Jurkat, Clone E6-1 (cell line): ENCODE measurements around the gene DBNDD2.

Experiments
- DNase-seq: peaks from one replicate; pipeline ENCODE4 v3.0.0-alpha.2; 2011; ENCODE audit warnings: low read depth, low spot score
- H3K4me3 ChIP-seq: 2 replicates; pipeline ENCODE4 v1.5.1; 2011; ENCODE audit warnings: mild to moderate bottlenecking, low read length, control low read depth, moderate library complexity

DBNDD2 gene

DNA sequence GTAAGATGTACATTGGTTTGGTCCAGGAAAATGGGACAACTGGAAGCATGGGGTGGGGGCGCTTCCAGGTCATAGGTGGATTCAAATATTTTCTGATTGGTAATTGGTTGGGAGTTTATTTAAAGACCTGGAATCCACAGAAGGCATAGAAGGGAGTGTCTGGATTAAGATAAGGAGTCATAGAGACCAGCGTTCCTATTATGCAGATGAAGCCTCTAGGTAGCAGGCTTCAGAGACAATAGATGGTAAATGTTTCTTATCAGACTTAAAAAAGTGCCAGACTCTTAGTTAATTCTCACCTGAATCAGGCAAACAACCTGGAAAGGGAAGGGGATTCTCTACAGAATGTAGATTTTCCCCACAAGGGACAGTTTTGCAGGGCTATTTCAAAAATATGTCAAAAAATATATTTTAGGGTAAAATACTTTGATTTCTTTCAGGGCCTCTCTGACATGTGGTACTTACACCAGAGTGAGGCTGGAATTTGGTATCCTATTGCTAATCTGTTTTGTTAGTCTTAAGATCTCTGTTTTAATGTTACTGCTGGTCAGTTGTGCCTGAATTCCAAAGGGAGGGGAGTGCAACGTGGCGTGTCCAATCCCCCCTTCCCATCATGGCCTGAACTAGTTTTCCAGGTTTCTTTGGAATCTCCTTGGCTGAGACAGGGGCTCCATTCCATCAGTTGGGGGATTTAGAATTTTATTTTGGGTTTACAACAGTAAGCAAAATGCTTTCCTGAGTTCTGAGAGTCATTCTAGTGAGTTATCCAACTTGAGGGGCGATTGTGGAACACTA is 33.0 kb downstream of the DBNDD2 start:
- H3K4me3 ChIP-seq = no peak overlapping the region
- DNase-seq = no peak

GRCh38 chr20:45441746-45442145 is 33.7 kb downstream of the DBNDD2 start:
- DNase-seq = no peak
- H3K4me3 ChIP-seq = no peak overlapping the region

DNA sequence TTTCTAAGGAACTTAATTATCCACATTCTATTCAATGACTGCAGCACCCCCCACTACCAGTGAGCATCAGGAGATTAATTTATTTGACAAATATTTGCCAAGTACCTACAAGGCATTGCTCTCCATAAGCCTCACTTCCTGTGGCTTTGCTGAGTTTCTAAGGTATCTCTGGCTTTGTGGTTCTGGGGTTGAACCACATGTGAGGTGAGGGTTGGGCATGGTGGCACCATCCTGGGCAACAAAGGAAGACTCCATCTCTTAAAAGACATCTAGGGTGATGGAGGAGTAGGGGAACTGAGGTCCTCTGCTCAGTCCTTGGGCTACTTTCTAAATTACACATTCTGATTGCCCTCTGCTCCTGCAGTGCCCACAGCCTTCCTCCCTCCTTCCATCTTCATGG is 36.0 kb downstream of the DBNDD2 start:
- H3K4me3 ChIP-seq = no peak overlapping the region
- DNase-seq = peak; percentile 80

DNA sequence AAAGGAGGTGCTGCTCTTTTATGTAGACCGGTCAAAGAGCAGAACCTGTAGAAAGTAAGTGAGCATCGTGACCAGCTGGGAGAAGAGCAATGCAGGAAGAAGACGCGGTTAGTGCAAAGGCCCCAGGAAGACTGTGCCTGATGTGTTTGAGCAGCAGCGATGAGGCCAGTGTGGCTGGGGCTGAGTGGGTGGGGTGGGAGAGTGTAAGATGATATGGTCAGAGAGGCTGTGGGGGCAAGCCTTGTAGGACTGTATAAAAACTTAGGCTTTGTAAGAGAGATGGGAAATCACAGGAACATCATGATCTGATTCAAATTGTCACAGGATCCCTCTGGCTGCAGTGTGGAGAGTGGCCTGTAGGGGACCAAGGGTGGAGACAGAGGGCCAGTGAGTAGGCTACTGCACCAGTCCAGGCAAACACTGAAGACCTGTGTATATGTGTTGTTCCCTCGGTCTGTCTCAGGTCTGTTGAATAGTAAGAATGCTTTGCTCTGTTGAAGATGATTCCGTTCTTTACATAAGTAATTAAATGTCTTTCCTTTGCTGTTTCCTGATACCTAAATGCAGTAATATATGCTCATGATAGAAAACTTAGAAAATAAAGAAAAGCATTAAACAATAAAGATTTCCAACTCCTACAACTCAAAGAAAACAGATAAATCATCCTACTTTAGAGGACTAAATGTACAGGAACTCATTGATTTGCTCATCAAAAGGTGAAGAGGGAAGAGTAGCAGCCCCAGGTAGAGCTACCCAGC is 37.9 kb downstream of the DBNDD2 start:
- DNase-seq = no peak
- H3K4me3 ChIP-seq = no peak overlapping the region

DNA sequence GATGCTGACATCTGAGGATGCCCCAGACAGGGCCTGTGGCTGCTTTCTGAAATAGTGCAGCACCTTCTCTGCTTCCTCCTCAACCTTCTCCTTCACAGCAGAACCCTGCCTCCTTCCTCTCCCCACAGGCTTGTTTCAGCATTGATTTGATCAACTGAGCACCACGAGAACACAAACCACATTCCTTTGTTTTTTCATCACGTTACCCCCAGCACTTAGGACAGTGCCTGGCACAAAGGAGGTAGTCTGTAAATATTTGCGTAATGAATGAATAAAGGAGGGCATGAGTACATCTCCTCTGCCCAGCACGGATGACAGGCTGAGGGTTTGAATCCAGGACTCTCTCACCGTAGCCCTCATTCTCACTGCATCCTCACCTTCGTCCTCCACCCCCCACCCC is 40.2 kb downstream of the DBNDD2 start:
- H3K4me3 ChIP-seq = no peak overlapping the region
- no peak for DNase-seq

DNA sequence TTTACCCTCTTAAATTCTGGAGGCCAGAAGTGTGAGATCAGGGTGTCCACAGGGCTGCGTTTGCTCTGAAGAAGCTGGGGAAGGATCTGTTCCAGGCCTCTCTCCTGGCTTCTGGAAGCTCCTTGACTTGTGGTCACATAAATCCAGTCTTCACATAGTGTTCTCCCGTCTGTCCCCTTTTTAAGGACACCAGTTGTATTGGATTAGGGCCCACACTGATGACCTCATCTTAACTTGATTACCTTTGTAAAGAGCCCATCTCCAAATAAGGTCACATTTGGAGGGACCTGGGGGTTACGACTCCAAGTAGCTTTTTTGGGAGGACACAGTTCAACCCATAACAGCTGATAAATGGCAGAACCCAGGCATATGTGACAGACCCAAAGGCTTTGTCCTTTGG is 41.4 kb downstream of the DBNDD2 start:
- H3K4me3 ChIP-seq = no peak overlapping the region
- DNase-seq = no peak

- DNase-seq = peak; percentile 50
- no peak overlapping the region for H3K4me3 ChIP-seq
Measured at GRCh38 chr20:45450097-45450818, 42.2 kb downstream of the DBNDD2 start.

- no peak overlapping the region for H3K4me3 ChIP-seq
- no peak for DNase-seq
Measured at GRCh38 chr20:45452238-45452637, 44.1 kb downstream of the DBNDD2 start.

DNA sequence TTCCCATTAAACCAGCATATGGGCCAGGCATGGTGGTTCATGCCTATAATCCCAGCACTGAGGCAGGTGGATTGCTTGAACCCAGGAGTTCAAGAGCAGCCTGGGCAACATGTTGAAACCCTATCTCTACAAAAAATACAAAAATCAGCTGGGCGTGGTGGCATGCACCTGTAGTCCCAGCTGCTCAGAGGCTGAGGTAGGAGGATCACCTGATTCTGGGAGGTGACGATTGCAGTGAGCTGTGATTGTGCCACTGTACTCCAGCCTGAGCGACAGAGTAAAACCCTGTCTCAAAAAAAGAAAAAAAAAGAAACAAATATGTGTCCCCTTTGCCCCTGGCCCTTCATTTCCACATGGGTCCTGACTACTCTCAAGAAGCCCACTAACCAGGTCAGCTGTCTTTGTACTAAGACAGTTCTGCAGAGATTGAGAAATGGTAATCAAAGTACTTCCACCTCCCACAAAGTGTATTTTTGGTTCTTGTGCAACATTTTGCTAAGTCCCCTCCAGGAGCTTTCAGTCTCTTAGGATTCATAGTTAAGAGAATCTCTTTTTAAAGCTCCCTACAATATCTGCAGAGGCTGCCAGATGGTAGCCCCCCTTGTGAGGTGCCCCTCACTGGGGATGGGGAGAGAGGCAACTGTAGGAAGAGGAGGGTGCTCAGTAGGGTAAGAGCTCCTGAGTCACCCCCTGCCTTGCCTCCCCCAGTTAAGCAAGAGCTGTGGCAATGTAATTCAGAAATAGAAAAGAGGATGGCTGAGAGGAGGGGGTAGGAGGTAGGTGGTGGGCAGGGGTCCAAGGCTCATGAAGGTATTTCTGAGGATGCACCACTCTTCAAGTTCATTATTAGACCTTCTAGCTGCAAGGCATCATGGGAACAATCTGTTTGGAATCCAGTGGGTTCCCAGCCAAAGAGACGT is 44.9 kb downstream of the DBNDD2 start:
- DNase-seq = no peak
- no peak overlapping the region for H3K4me3 ChIP-seq

DNA sequence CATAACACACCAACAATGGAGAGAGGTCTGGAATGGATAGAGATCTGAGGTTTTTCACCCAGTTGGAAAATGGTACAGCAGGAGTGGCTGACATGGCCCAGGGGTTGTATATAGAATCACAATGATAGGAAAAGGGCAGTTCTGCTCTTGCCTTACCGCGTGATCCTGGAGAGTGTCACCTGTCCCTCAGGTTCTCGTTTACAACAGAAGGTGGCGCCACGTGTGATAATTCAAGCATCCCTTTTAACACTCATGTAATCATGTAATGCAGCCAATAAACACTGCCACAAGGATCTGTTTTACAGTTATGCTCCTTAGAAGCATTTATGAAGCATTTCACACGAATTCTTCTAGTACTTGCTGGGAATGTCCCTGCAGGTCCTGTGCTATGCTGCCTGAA is 48.5 kb downstream of the DBNDD2 start:
- DNase-seq = no peak

GRCh38 chr20:45459606-45460005 is 51.5 kb downstream of the DBNDD2 start:
- no peak for DNase-seq
- H3K4me3 ChIP-seq = no peak overlapping the region

More for the DNA sequence above, 48.5 kb downstream of the DBNDD2 start:
- H3K4me3 ChIP-seq = no peak overlapping the region
